H1 (cell line): ENCODE measurements around the gene SGMS1. TPM values are rescaled to one million over a fixed set of nuclear protein-coding genes. Genes with fewer than 3 reads are reported as not detected.

ENCODE experiments used
- CTCF ChIA-PET: fragments of 300-600 bp; sonication (Branson Sonifier 250); formaldehyde crosslinking; loops from one replicate; lab custom pipeline; 2021; ENCODE audit not compliant: partially characterized antibody; lab: Charles Lee
- POLR2A ChIA-PET: fragments of 300-600 bp; sonication (Branson Sonifier 250); formaldehyde crosslinking; loops from one replicate; lab custom pipeline; 2021; ENCODE audit warnings: inconsistent platforms; ENCODE audit not compliant: partially characterized antibody; lab: Charles Lee
- DNase-seq, 2 experiments: peaks; one replicate each; pipeline versions ENCODE4 v3.0.0 to v3.0.0-alpha.2; 2010 to 2022; ENCODE audit warnings: low spot score in 2 of 2, low read depth in 1 of 2, mixed read lengths in 1 of 2
- FAIRE-seq: peaks from 2 replicates; lab custom pipeline; 2011; peaks lifted over from hg19 to GRCh38; lab: Jason Lieb, UNC
- H2AFZ ChIP-seq: 2 replicates; pipeline ENCODE4 v1.8.1; 2012; ENCODE audit warnings: low read length, inconsistent platforms
- H2AK5ac ChIP-seq: 2 replicates; pipeline ENCODE4 v1.6.1; 2013; ENCODE audit warnings: low read depth, low read length
- H2BK120ac ChIP-seq: replicated peaks from 2 replicates; pipeline ENCODE3; 2013; ENCODE audit warnings: low read depth, low read length, inconsistent platforms
- H2BK12ac ChIP-seq: 2 replicates; pipeline ENCODE4 v1.6.1; 2013; ENCODE audit warnings: low read depth, low read length
- H2BK15ac ChIP-seq: 2 replicates; pipeline ENCODE4 v1.6.1; 2013; ENCODE audit warnings: low read length
- H2BK20ac ChIP-seq: 2 replicates; pipeline ENCODE4 v1.6.1; 2013; ENCODE audit warnings: low read length
- H2BK5ac ChIP-seq: 2 replicates; pipeline ENCODE4 v1.6.1; 2013; ENCODE audit warnings: low read depth, low read length
- H3K14ac ChIP-seq: 2 replicates; pipeline ENCODE4 v1.6.1; 2013; ENCODE audit warnings: inconsistent platforms; ENCODE audit not compliant: insufficient read length
- H3K18ac ChIP-seq: 2 replicates; pipeline ENCODE4 v1.6.1; 2013; ENCODE audit warnings: low read length; ENCODE audit errors: extremely low read depth
- H3K23ac ChIP-seq: 2 replicates; pipeline ENCODE4 v1.6.1; 2013; ENCODE audit warnings: inconsistent platforms; ENCODE audit not compliant: insufficient read length
- H3K23me2 ChIP-seq: 2 replicates; pipeline ENCODE4 v1.6.1; 2013; ENCODE audit warnings: low read depth, low read length
- H3K27ac ChIP-seq: 2 replicates; pipeline ENCODE4 v1.6.1; 2011; ENCODE audit warnings: low read depth, low read length, inconsistent platforms
- H3K27me3 ChIP-seq, 4 experiments: replicated peaks in 1 of 4; 1 replicate in 1 of 4; 2 replicates in 3 of 4; pipeline versions ENCODE4 v1.6.1 to v1.8.1; 2011 to 2013; ENCODE audit warnings: low read length in 3 of 4, mild to moderate bottlenecking in 3 of 4, inconsistent platforms in 2 of 4, mixed read lengths in 2 of 4, moderate library complexity in 1 of 4; ENCODE audit not compliant: control insufficient read depth in 3 of 4, insufficient read depth in 3 of 4; ENCODE audit errors: extremely low read depth in 1 of 4
- H3K36me3 ChIP-seq, 4 experiments: 2 replicates each; pipeline versions ENCODE4 v1.6.1 to v1.8.1; 2011 to 2013; ENCODE audit warnings: mild to moderate bottlenecking in 4 of 4, low read length in 3 of 4, moderate library complexity in 2 of 4, control low read depth in 1 of 4, inconsistent platforms in 1 of 4; ENCODE audit not compliant: insufficient read depth in 4 of 4, control insufficient read depth in 2 of 4
- H3K4ac ChIP-seq: replicated peaks from 2 replicates; pipeline ENCODE3; 2013; ENCODE audit warnings: low read length, low read depth, mixed read lengths, inconsistent platforms; ENCODE audit not compliant: insufficient read length
- H3K4me1 ChIP-seq, 4 experiments: replicated peaks in 1 of 4; 1 replicate in 1 of 4; 2 replicates in 3 of 4; pipeline versions ENCODE4 v1.6.1 to v1.8.1; 2011 to 2013; ENCODE audit warnings: low read length in 3 of 4, inconsistent platforms in 2 of 4, mixed read lengths in 1 of 4; ENCODE audit not compliant: insufficient read depth in 4 of 4, control insufficient read depth in 3 of 4
- H3K4me2 ChIP-seq, 2 experiments: 2 replicates each; pipeline versions ENCODE4 v1.6.1 to v1.8.1; 2011 to 2013; ENCODE audit warnings: low read depth in 2 of 2, low read length in 2 of 2, control low read depth in 1 of 2, inconsistent platforms in 1 of 2, mild to moderate bottlenecking in 1 of 2; ENCODE audit not compliant: insufficient read depth in 1 of 2
- H3K4me3 ChIP-seq, 4 experiments: fragments of 200-600, 300-600 bp in 1 of 4; sonication (generic), shearing (Covaris generic), sonication (Bioruptor Twin) in 1 of 4; 2 replicates each; pipeline versions ENCODE4 v1.5.1 to v1.8.1; 2011 to 2016; ENCODE audit warnings: low read length in 4 of 4, low read depth in 3 of 4, control low read depth in 2 of 4, inconsistent platforms in 2 of 4, mild to moderate bottlenecking in 2 of 4, mixed read lengths in 1 of 4, moderate library complexity in 1 of 4; ENCODE audit not compliant: insufficient read depth in 2 of 4; ENCODE audit errors: extremely low read depth in 1 of 4
- H3K56ac ChIP-seq: replicated peaks from 2 replicates; pipeline ENCODE3; 2013; ENCODE audit warnings: low read depth, mild to moderate bottlenecking, mixed read lengths, low read length, inconsistent platforms; ENCODE audit not compliant: insufficient read length
- H3K79me1 ChIP-seq: 2 replicates; pipeline ENCODE4 v1.6.1; 2013; ENCODE audit warnings: low read depth, low read length, control low read depth
- H3K79me2 ChIP-seq, 2 experiments: 2 replicates each; pipeline versions ENCODE4 v1.6.1 to v1.8.1; 2012 to 2013; ENCODE audit warnings: low read length in 2 of 2, mild to moderate bottlenecking in 2 of 2, inconsistent platforms in 1 of 2; ENCODE audit not compliant: insufficient read depth in 2 of 2, control insufficient read depth in 1 of 2
- H3K9ac ChIP-seq, 4 experiments: replicated peaks in 1 of 4; 1 replicate in 1 of 4; 2 replicates in 3 of 4; pipeline versions ENCODE4 v1.6.1 to v1.8.1; 2011 to 2013; ENCODE audit warnings: low read depth in 3 of 4, low read length in 3 of 4, control low read depth in 2 of 4, mild to moderate bottlenecking in 2 of 4, moderate library complexity in 2 of 4, inconsistent platforms in 1 of 4; ENCODE audit errors: extremely low read depth in 1 of 4
- H3K9me3 ChIP-seq, 2 experiments: 2 replicates each; pipeline versions ENCODE4 v1.6.1 to v1.8.1; 2012 to 2013; ENCODE audit warnings: mild to moderate bottlenecking in 2 of 2, moderate library complexity in 2 of 2, control low read depth in 1 of 2, inconsistent platforms in 1 of 2, low read depth in 1 of 2, low read length in 1 of 2, mixed read lengths in 1 of 2; ENCODE audit not compliant: insufficient read depth in 2 of 2
- H4K20me1 ChIP-seq, 2 experiments: replicated peaks in 1 of 2; 2 replicates each; pipeline versions ENCODE3 to v1.8.1; 2011 to 2013; ENCODE audit warnings: inconsistent platforms in 2 of 2, low read length in 2 of 2, mild to moderate bottlenecking in 1 of 2; ENCODE audit not compliant: insufficient read depth in 2 of 2, control insufficient read depth in 1 of 2
- H4K5ac ChIP-seq: 2 replicates; pipeline ENCODE4 v1.6.1; 2013; ENCODE audit warnings: low read length, low read depth, mixed read lengths, inconsistent platforms; ENCODE audit not compliant: insufficient read length
- H4K8ac ChIP-seq: 2 replicates; pipeline ENCODE4 v1.8.0; 2013; ENCODE audit warnings: mild to moderate bottlenecking, moderate library complexity, low read length, inconsistent platforms; ENCODE audit not compliant: insufficient read depth; ENCODE audit errors: extremely low read depth
- H4K91ac ChIP-seq: replicated peaks from 2 replicates; pipeline ENCODE3; 2013; ENCODE audit warnings: low read length, mixed read lengths, inconsistent platforms; ENCODE audit not compliant: insufficient read length
- ATF2 ChIP-seq: IDR thresholded peaks from 2 replicates; pipeline ENCODE4 v1.6.1; 2012; ENCODE audit warnings: low read length, inconsistent platforms
- CBX8 ChIP-seq: fragments of 300-800, 300-1000 bp; sonication (generic); IDR thresholded peaks from 2 replicates; pipeline ENCODE4 v1.7.1; 2016; ENCODE audit warnings: low read depth, low read length, borderline replicate concordance
- CTCF ChIP-seq, 3 experiments: IDR thresholded peaks; 1 replicate in 2 of 3; 2 replicates in 1 of 3; pipeline versions ENCODE4 v1.5.1 to v1.6.1; 2011; ENCODE audit warnings: low read length in 3 of 3, mild to moderate bottlenecking in 3 of 3, inconsistent platforms in 2 of 3, low read depth in 1 of 3, moderate library complexity in 1 of 3; ENCODE audit not compliant: insufficient read depth in 1 of 3; ENCODE audit errors: control extremely low read depth in 1 of 3
- SAP30 ChIP-seq: fragments of 300-600 bp; sonication (generic); IDR thresholded peaks from 2 replicates; pipeline ENCODE4 v1.7.1; 2012; ENCODE audit warnings: low read length, moderate library complexity, mild to moderate bottlenecking, inconsistent platforms; ENCODE audit not compliant: insufficient read depth, insufficient replicate concordance
- SP4 ChIP-seq: IDR thresholded peaks from 2 replicates; pipeline ENCODE4 v1.6.1; 2012; ENCODE audit warnings: low read length, inconsistent platforms
- SRF ChIP-seq: IDR thresholded peaks from 2 replicates; pipeline ENCODE4 v1.6.1; 2011; ENCODE audit warnings: mild to moderate bottlenecking, low read depth, low read length, moderate library complexity
- TAF7 ChIP-seq: optimal IDR thresholded peaks from 2 replicates; pipeline ENCODE3; 2011; ENCODE audit warnings: low read depth, mild to moderate bottlenecking, inconsistent platforms, low read length, moderate library complexity, borderline replicate concordance
- TEAD4 ChIP-seq: IDR thresholded peaks from 2 replicates; pipeline ENCODE4 v1.6.1; 2012; ENCODE audit warnings: low read depth, low read length, inconsistent platforms, mixed read lengths
- WGBS, 2 experiments: shearing (Covaris generic) in 1 of 2; methylation state at CpG; one replicate each; pipeline versions ENCODE4 v1.1.6 to v1.1.7; 2013 to 2015; ENCODE audit warnings: low lambda C conversion rate in 2 of 2, mixed read lengths in 2 of 2, inconsistent platforms in 1 of 2, low coverage in 1 of 2, missing lambda C conversion rate in 1 of 2; ENCODE audit not compliant: insufficient replicate concordance in 2 of 2, insufficient coverage in 1 of 2, insufficient read length in 1 of 2; ENCODE audit errors: extremely low coverage in 1 of 2, missing lambda C conversion rate in 1 of 2; 5-methylcytosine and 5-hydroxymethylcytosine counted together
- polyA plus RNA-seq, 7 experiments: library from polyadenylated mRNA; depleted of rRNA in 3 of 7; stranded (reverse) in 5 of 7; unstranded in 2 of 7; fragments of >200 nt in 5 of 7; fragments of 200-250 nt in 2 of 7; gene quantifications; 1 replicate in 5 of 7; 2 replicates in 1 of 7; 4 replicates in 1 of 7; pipeline versions ENCODE4 v1.2.1 to v1.2.3, GENCODE V29; 2011 to 2013; ENCODE audit warnings: missing spikeins in 2 of 7, mixed read lengths in 2 of 7
- total RNA-seq: library from RNA; stranded (reverse); fragmentation: NEBNext Ultra II Directional; extraction: Animal tissue kit (Norgen Biotek cat#: 25700); gene quantifications from 2 replicates; pipeline ENCODE4 v1.2.1, GENCODE V29; 2021

Gene SGMS1
- total and polyA plus RNA-seq, 2 of the 8 experiments (the other 6 are each of a cell fraction or from before 2014, with no cell fraction given): 6.0 to 15.6 TPM

- H3K56ac ChIP-seq: peak overlapping the region; percentile 93
- H3K9ac ChIP-seq: peak overlapping the region; percentile 91 to 94 (median 92)
- no peak overlapping the region for H2BK20ac ChIP-seq
- peak overlapping the region; percentile 96 for H2BK5ac ChIP-seq
- no peak overlapping the region for H2BK120ac ChIP-seq
- H4K8ac ChIP-seq: peak overlapping the region; percentile 99
- peak overlapping the region; percentile 88 to 100 for H3K4me2 ChIP-seq
- H2BK12ac ChIP-seq: no peak overlapping the region
- peak overlapping the region; percentile 97 for H3K27ac ChIP-seq
- peak overlapping the region; percentile 97; the same call in 1 of the 2 replicates for H2BK15ac ChIP-seq
- ChIA-PET CTCF (interaction anchor here (0.6 to 1.4 kb wide), 3 partner anchors 12 to 62 kb away, joined by 3 to 4 read pairs (median 3); no protein-coding TSS in a partner anchor), POLR2A (interaction anchor here (0.6 to 2.5 kb wide), 15 partner anchors 10 to 1073 kb away, joined by 3 to 21 read pairs (median 4); no protein-coding TSS in a partner anchor)
- peaks cover 0 to 33% of the 10 kb centered on the region in 2 experiments; a peak in 2 of 4 replicates for H3K79me2 ChIP-seq
- H3K23me2 ChIP-seq: peaks cover 17% of the 10 kb centered on the region
- peak overlapping the region; percentile 60 for H2AFZ ChIP-seq
- H4K91ac ChIP-seq: peak overlapping the region; percentile 97
- H3K4ac ChIP-seq: no peak overlapping the region
- H3K9me3 ChIP-seq: no peaks in the 10 kb centered on the region
- H3K79me1 ChIP-seq: peaks cover 2% of the 10 kb centered on the region; the same call in 1 of the 2 replicates
- no peak overlapping the region for H2AK5ac ChIP-seq
- peaks cover 9 to 25% (median 16%) of the 10 kb centered on the region in 4 experiments for H3K4me1 ChIP-seq
- no peak for FAIRE-seq
- peak; percentile 83 to 99 for DNase-seq
- H3K18ac ChIP-seq: peak overlapping the region; percentile 98
- H3K4me3 ChIP-seq: peak overlapping the region; percentile 65 to 88 (median 76)
- no peaks in the 10 kb centered on the region; a peak in 1 of 7 replicates for H3K27me3 ChIP-seq
- H3K23ac ChIP-seq: no peak overlapping the region
- WGBS, 2 experiments: 1% methylated on average over 21 of the region's 46 CpGs; no CpG with 5 or more reads in 1 of the 2 experiments
- peak overlapping the region; percentile 98 for H4K5ac ChIP-seq
- no peak overlapping the region for H3K14ac ChIP-seq
- no peaks in the 10 kb centered on the region for H3K36me3 ChIP-seq
- peaks cover 2 to 10% of the 10 kb centered on the region in 2 experiments for H4K20me1 ChIP-seq
- TF ChIP-seq SAP30 (no peak), CTCF (IDR thresholded peaks at IDR 0.05; ENCODE audit: control extremely low read depth in 1 of 3, insufficient read depth in 1 of 3, low read depth in 1 of 3, low read length in 3 of 3) (no peak), TAF7 (no peak), SRF (no peak), ATF2 (no peak), CBX8 (no peak), TEAD4 (0 out of 2 replicates have a peak, but pooled peaks have one; percentile 1), SP4 (no peak; the same call in 1 of the 2 replicates)
Observed at GRCh38 chr10:50624413-50624865, 683 bp upstream of the SGMS1 start.
